Measurements from ENCODE around the gene PLEKHG1. TPM values are rescaled to one million over a fixed set of nuclear protein-coding genes. Genes with fewer than 3 reads are reported as not detected.
A peak's percentile ranks its signal among the peaks of the same experiment; 100 is the strongest.

PLEKHG1 gene
- total RNA-seq, 4 donors from 2014 or later, result 21.6 to 99.8 (median 49.1) TPM

DNA sequence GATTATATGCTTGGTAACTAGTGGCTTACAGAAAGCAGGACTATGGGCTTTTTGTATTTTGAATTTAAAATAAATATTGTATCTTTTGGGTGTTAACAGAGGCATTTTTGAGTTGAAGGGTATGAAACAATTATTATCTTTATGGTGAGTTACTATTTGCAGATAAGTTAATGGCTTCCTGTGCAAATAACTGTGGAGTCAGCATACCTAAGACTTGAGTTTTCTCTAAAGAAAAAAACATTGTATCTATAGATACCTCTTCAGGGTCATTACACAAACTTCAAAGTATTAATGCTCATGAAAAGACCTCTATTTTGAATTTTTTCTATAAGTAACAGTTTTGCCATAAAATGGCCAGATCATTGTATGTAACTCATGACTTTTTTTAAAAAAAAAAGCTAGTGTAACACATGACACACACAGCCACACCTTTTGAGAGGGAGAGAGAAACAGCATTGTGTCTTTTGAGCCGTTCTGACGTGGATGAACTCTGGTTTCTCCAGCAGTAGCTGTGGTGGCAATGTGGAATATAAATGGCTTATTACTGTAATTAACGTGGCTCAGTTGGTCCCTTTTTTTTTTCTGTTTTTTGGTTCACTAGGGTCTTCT, 36.3 kb downstream of the PLEKHG1 start:
- ATAC-seq (ENCODE audit: low FRiP score) (no peak), DNase-seq (ENCODE audit: low spot score) (no peak)
- TF ChIP-seq, protein P1, sequence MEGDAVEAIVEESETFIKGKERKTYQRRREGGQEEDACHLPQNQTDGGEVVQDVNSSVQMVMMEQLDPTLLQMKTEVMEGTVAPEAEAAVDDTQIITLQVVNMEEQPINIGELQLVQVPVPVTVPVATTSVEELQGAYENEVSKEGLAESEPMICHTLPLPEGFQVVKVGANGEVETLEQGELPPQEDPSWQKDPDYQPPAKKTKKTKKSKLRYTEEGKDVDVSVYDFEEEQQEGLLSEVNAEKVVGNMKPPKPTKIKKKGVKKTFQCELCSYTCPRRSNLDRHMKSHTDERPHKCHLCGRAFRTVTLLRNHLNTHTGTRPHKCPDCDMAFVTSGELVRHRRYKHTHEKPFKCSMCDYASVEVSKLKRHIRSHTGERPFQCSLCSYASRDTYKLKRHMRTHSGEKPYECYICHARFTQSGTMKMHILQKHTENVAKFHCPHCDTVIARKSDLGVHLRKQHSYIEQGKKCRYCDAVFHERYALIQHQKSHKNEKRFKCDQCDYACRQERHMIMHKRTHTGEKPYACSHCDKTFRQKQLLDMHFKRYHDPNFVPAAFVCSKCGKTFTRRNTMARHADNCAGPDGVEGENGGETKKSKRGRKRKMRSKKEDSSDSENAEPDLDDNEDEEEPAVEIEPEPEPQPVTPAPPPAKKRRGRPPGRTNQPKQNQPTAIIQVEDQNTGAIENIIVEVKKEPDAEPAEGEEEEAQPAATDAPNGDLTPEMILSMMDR (IDR thresholded peaks at IDR 0.05), result no peak

- DNase-seq (ENCODE audit: low spot score) (no peak), ATAC-seq (ENCODE audit: low FRiP score) (no peak)
- TF ChIP-seq, protein P1 (IDR thresholded peaks at IDR 0.05), result no peak
Measured at GRCh38 chr6:150636808-150637207, 37.1 kb downstream of the PLEKHG1 start.

DNA sequence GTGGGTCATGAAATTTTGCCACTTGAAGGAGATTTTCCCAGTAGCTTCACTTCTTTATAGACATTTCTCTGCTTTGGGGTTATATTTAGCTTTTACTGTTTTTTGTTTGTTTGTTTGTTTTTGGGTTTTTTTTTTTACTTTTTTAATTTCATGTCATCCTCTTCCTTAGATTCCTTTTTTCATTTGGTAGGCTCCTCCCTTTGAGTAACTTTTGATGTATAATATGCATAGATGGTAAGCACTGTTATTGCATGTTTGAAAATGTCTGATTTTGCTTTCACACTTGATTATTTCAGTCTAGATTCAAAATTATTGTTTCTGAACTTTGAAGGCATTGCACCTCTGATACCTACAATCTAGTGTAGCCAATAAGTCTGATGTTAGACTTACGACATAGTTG, 37.6 kb downstream of the PLEKHG1 start:
- TF ChIP-seq, protein P1 (IDR thresholded peaks at IDR 0.05), result no peak
- DNase-seq (ENCODE audit: low spot score) (no peak), ATAC-seq (ENCODE audit: low FRiP score) (no peak)

DNA sequence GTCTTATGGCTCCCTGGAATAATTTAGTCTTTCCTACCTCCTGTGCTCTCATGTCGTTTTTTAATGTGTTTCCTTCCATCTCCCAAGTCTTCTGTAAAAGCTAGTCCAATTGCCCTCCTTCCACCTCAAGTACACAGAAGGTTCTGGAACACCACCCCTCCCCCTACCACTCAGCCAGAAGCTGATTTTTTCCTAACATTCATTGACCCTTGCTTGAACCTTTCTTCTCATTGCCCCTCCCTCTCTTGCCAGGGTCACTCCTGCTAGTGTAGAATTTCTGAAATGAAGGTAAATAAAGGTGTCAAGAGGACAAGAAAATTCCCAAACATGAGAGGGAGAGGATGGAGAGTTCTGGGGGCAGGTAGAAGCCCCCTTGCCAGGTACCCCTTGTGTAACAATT, 38.6 kb downstream of the PLEKHG1 start:
- DNase-seq (ENCODE audit: low spot score), result no peak
- TF ChIP-seq, protein P1 (IDR thresholded peaks at IDR 0.05), result no peak
- no peak for ATAC-seq (ENCODE audit: low FRiP score)

DNA sequence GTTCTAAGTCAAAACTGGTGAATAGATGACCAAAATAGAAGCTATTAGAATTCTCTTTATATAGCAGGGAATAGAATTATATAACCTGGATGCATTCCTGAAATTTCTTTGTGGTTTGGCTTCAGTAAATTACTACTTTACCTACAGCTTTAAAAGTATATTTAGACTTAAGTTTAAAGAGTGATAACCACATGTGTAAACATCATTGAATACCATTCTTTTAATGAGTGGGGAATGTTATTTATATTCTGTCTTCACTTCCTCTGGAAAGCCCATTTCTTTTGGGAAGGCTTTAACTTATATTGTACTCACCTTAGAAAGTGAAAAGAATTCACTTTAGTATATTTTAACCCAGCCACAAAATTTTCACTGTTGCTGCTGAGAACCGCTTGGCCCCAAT, 39.1 kb downstream of the PLEKHG1 start:
- DNase-seq (ENCODE audit: low spot score) (no peak), ATAC-seq (ENCODE audit: low FRiP score) (no peak)
- TF ChIP-seq, protein P1 (IDR thresholded peaks at IDR 0.05), result no peak

DNA sequence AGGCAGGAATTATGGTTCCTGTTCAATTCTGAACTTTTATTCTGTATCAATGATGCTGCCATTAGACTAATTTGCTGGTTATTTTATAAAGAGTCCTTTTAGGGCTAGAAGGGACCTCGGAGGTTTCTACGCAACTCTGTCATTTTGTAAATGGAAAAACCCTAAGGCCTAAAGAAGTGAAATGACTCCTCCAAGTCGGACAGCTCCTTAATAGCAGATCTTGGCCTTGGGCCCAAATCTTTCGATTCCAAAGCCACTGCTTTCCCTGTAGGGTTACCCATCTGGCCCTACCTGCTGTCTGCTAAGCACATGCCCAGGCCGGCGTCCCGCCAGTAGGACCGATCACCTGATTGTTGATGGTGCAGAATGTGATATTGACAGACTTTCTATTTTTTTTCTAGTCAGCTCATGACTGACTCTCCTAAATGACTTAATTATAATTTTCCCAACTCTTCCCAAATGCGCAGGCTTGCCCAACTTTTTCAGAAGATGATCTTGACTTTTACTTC, 40.2 kb downstream of the PLEKHG1 start:
- DNase-seq (ENCODE audit: low spot score) (no peak), ATAC-seq (ENCODE audit: low FRiP score) (no peak)
- TF ChIP-seq, protein P1 (IDR thresholded peaks at IDR 0.05), result no peak

GRCh38 chr6:150640556-150641209, 41.0 kb downstream of the PLEKHG1 start:
- ATAC-seq (ENCODE audit: low FRiP score) (peak; percentile 18), DNase-seq (ENCODE audit: low spot score) (no peak)
- TF ChIP-seq, protein P1 (IDR thresholded peaks at IDR 0.05), result no peak
